Ishikawa (cell line): ENCODE data around the gene VEGFD.

Experiments
- CEBPB ChIP-seq: IDR thresholded peaks from 2 replicates; pipeline ENCODE4 v1.6.1; 2012
- CREB1 ChIP-seq: IDR thresholded peaks from 2 replicates; pipeline ENCODE4 v1.6.1; 2012; ENCODE audit warnings: low read depth
- EGR1 ChIP-seq: IDR thresholded peaks from 2 replicates; pipeline ENCODE4 v1.6.1; 2012
- EP300 ChIP-seq: IDR thresholded peaks from 2 replicates; pipeline ENCODE4 v1.6.1; 2012; ENCODE audit warnings: borderline replicate concordance
- FOXM1 ChIP-seq: IDR thresholded peaks from 2 replicates; pipeline ENCODE4 v1.6.1; 2012; ENCODE audit warnings: low read depth, borderline replicate concordance
- NFIC ChIP-seq: IDR thresholded peaks from 2 replicates; pipeline ENCODE4 v1.6.1; 2012
- RAD21 ChIP-seq: IDR thresholded peaks from 2 replicates; pipeline ENCODE4 v1.6.1; 2012; ENCODE audit warnings: low read depth
- TAF1 ChIP-seq: IDR thresholded peaks from 2 replicates; pipeline ENCODE4 v1.6.1; 2012; ENCODE audit warnings: low read depth, mild to moderate bottlenecking
- TCF12 ChIP-seq: IDR thresholded peaks from 2 replicates; pipeline ENCODE4 v1.6.1; 2012; ENCODE audit warnings: low read depth
- TEAD4 ChIP-seq: IDR thresholded peaks from 2 replicates; pipeline ENCODE4 v1.6.1; 2012
- YY1 ChIP-seq: IDR thresholded peaks from 2 replicates; pipeline ENCODE4 v1.6.1; 2012; ENCODE audit warnings: low read depth
- ZBTB7A ChIP-seq: IDR thresholded peaks from 2 replicates; pipeline ENCODE4 v1.6.1; 2012; ENCODE audit warnings: low read depth
- TF ChIP-seq, protein P1 (sequence below): IDR thresholded peaks from 2 replicates; pipeline ENCODE4 v1.6.1; 2012
- TF ChIP-seq, protein P2 (sequence below): IDR thresholded peaks from 2 replicates; pipeline ENCODE4 v1.6.1; 2012
- TF ChIP-seq, protein P3 (sequence below): IDR thresholded peaks from 2 replicates; pipeline ENCODE4 v1.6.1; 2012; ENCODE audit warnings: low read depth, mild to moderate bottlenecking

VEGFD gene

DNA sequence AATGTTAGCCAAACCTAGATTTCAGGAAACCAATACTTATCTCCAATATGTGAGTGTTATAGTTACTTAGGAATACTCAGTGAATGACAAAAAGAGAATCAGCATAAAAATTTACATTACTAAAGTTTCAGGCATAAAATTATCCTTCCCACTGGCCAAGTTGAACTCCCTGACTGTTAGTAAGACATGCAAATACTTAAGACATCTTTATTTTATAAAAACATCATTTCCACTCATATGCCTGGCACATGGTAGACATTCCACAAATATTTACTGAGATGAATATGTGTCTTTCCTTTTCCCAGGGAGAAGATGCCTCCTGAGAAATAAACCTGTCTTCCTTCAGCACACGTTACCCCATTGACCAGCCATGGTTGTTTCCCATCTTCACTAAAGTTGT lies 7.3 kb downstream of the VEGFD start:
- no peak for TF ChIP-seq EP300
- TF ChIP-seq TEAD4 = no peak

DNA sequence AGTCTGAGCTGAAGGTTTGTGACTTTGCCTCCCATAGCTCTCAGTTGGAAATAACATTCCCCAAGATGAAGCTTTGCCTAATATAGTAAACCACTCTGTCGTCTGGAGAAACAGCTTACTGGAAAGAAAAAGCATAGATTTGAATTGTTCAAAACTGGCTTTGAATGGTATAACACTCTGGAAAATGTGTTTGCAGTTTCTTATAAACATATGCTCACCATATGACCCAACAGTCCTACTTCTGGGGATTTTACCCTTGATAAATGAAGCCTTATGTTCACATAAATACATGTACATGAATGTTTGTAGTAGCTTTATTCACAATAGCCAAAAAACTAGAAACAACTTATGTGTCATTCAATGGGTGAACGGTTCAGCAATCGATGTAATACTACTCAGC lies 10.2 kb downstream of the VEGFD start:
- TF ChIP-seq EGR1 (no peak), YY1 (no peak), TEAD4 (no peak), FOXM1 (no peak), TAF1 (no peak), NFIC (no peak), RAD21 (no peak), TCF12 (no peak), CEBPB (no peak), CREB1 (no peak), ZBTB7A (no peak), EP300 (no peak)
- TF ChIP-seq, protein P1, sequence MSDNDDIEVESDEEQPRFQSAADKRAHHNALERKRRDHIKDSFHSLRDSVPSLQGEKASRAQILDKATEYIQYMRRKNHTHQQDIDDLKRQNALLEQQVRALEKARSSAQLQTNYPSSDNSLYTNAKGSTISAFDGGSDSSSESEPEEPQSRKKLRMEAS = no peak
- TF ChIP-seq, protein P2, sequence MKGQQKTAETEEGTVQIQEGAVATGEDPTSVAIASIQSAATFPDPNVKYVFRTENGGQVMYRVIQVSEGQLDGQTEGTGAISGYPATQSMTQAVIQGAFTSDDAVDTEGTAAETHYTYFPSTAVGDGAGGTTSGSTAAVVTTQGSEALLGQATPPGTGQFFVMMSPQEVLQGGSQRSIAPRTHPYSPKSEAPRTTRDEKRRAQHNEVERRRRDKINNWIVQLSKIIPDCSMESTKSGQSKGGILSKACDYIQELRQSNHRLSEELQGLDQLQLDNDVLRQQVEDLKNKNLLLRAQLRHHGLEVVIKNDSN = no peak
- TF ChIP-seq, protein P3, sequence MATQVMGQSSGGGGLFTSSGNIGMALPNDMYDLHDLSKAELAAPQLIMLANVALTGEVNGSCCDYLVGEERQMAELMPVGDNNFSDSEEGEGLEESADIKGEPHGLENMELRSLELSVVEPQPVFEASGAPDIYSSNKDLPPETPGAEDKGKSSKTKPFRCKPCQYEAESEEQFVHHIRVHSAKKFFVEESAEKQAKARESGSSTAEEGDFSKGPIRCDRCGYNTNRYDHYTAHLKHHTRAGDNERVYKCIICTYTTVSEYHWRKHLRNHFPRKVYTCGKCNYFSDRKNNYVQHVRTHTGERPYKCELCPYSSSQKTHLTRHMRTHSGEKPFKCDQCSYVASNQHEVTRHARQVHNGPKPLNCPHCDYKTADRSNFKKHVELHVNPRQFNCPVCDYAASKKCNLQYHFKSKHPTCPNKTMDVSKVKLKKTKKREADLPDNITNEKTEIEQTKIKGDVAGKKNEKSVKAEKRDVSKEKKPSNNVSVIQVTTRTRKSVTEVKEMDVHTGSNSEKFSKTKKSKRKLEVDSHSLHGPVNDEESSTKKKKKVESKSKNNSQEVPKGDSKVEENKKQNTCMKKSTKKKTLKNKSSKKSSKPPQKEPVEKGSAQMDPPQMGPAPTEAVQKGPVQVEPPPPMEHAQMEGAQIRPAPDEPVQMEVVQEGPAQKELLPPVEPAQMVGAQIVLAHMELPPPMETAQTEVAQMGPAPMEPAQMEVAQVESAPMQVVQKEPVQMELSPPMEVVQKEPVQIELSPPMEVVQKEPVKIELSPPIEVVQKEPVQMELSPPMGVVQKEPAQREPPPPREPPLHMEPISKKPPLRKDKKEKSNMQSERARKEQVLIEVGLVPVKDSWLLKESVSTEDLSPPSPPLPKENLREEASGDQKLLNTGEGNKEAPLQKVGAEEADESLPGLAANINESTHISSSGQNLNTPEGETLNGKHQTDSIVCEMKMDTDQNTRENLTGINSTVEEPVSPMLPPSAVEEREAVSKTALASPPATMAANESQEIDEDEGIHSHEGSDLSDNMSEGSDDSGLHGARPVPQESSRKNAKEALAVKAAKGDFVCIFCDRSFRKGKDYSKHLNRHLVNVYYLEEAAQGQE = no peak

DNA sequence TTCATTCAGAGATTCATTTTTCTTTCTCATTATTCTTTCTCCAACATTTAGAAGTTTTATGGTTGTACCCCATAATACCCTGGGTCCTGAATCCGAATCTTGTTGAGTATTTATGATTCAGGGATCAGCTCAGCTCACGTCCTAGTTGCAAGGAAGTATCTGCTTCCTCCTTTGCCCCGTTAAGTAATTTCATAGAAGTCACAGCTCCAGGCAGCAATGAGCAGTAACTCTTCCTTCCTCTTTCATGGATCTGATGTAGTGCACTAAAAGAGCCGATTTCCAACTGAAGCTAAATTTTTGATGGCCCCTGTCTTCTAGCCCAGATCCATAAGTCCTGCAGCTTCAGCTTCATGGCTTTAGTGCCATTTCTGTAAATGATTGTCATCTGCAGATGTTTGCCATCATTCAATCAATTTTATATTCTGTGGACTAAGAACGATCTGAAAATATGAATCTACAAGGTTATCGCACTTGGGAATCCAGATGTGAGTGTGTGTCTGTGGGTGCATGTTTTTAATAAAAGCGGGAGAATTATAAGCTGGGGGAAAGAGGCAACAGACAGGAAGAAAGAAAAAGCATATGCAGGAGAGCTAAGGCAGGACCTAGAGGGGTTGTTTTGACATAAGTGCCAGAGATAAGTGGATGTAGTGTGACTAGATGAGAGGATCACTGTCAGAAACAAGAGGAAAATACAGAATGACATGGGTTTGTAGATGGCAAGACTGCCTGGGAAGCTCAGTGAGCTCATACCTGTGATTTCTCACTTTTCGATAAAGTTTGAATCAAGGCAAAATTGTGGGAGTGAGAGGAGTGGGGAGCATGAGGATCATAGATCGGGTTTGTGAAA lies 17.5 kb downstream of the VEGFD start:
- TF ChIP-seq TAF1 (no peak), CEBPB (no peak), EP300 (no peak), CREB1 (no peak), TCF12 (no peak), YY1 (no peak), RAD21 (no peak), FOXM1 (no peak), ZBTB7A (no peak), NFIC (no peak)
- TF ChIP-seq, protein P1 = no peak
- TF ChIP-seq, protein P2 = no peak

DNA sequence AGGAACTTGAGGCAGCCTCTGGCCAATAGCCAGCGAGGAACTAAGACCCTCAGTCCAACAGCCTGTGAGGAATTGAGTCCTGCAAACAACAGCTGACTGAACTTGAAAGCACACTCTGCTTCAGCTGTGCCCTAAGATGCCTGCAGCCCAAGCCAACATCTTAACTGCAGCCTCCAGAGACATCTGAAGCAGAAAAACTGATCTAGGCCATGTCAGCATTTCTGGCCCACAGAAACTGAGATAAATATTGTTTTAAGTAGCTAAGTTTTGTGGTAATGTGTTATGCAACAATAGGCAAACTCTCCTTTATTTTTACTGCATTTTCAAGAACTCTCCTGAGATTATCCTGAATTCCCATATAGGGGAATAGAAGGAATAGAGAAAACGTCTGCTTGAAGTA lies 24.5 kb downstream of the VEGFD start:
- TF ChIP-seq EGR1 (no peak), CEBPB (no peak), YY1 (no peak), NFIC (no peak), ZBTB7A (no peak), RAD21 (no peak), EP300 (no peak), FOXM1 (no peak), CREB1 (no peak), TEAD4 (no peak), TCF12 (no peak), TAF1 (no peak)
- TF ChIP-seq, protein P1 = no peak
- TF ChIP-seq, protein P2 = no peak
- TF ChIP-seq, protein P3 = no peak

DNA sequence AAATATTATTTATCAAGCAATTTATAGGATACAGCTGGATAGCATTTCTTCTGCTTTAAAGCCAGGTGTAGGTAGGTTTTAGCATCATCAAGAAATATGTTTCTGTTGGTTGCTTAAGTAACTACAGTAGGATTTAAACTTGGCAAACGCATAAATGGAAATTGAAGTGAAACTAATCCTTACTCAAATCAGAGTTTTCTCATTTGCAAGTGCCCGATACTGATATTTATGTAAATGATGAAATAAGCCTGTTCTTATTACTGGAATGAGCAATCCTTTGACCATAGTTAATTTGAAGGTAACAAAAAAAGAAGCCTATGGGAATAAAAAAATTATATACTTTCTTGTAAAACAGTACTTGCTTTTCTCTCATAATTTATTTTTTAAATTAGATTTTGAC lies 25.7 kb downstream of the VEGFD start:
- TF ChIP-seq YY1 = no peak
- no peak for TF ChIP-seq CREB1
- TF ChIP-seq CEBPB = no peak
- no peak for TF ChIP-seq NFIC
- TF ChIP-seq, protein P1 = no peak
- TF ChIP-seq, protein P2 = no peak
- TF ChIP-seq EP300 = no peak
- no peak for TF ChIP-seq TAF1
- TF ChIP-seq, protein P3 = no peak
- TF ChIP-seq ZBTB7A = no peak
- TF ChIP-seq RAD21 = no peak
- TF ChIP-seq TCF12 = no peak
- no peak for TF ChIP-seq FOXM1
- TF ChIP-seq TEAD4 = no peak
- TF ChIP-seq EGR1 = no peak
